NT2/D1 (cell line): ENCODE data around the gene NACC2.

Experiments
- SUZ12 ChIP-seq: IDR thresholded peaks from 2 replicates; pipeline ENCODE4 v1.6.1; 2011; ENCODE audit not compliant: insufficient read length, insufficient read depth; ENCODE audit errors: extremely low read depth
- YY1 ChIP-seq: IDR thresholded peaks from 2 replicates; pipeline ENCODE4 v1.6.1; 2011; ENCODE audit not compliant: insufficient read length, insufficient read depth
- ZNF274 ChIP-seq: IDR thresholded peaks from 2 replicates; pipeline ENCODE4 v1.6.1; 2011; ENCODE audit warnings: mild to moderate bottlenecking, low read depth, low read length

DNA sequence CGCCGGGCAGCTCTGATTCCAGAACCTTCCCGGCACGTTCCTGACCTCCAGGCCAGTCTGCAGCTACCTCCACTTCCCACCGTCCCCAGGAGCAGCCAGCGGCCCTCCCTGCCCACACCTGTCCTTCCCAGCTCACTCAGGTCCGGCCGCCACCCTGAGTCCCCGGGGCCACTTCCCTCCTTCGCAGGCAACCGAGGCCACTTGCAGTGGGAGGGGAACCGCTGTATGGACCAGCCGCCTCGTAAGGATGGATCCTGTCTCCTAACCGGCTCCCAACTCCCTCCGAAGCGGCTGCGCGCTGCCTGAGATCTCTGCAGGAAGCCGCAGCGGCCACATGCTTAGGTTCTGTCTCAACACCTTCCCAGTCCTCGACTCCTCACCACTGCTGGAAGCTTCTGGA is 16.1 kb upstream of the NACC2 start:
- TF ChIP-seq YY1 = no peak
- no peak for TF ChIP-seq SUZ12
- TF ChIP-seq ZNF274 = no peak
